HepG2 (cell line): ENCODE results near the gene TSPAN11. TPM values are rescaled to one million over a fixed set of nuclear protein-coding genes. Genes with fewer than 3 reads are reported as not detected.

Experiments used
- ATAC-seq: fragments of 200-7000 bp; cut with Tn5 transposase; 3 replicates; pipeline ENCODE4 v1.9.1; 2020; ENCODE audit warnings: mild to moderate bottlenecking, moderate library complexity
- Bru-seq: library from RNA; stranded (reverse); fragments of 400-500 nt; gene quantifications from one replicate; lab custom pipeline; 2021; lab: Mats Ljungman, UMichigan
- BruChase-seq, 2 experiments: library from RNA; stranded (reverse); fragments of 400-500 nt; gene quantifications; one replicate each; lab custom pipeline; 2021; lab: Mats Ljungman, UMichigan
- BruUV-seq: library from RNA; stranded (reverse); fragments of 400-500 nt; replicated peaks from 2 replicates; lab custom pipeline; 2021; lab: Mats Ljungman, UMichigan
- CTCF ChIA-PET: fragments of 300-600 bp; formaldehyde crosslinking; extraction: SDS; loops from one replicate; lab custom pipeline; 2021; ENCODE audit warnings: low total read pairs, inconsistent platforms, low intra/inter-chr PET ratio; lab: Yijun Ruan, JAX
- POLR2A ChIA-PET: fragments of 350-600 bp; sonication (Branson Sonifier 250); formaldehyde crosslinking; loops from one replicate; lab custom pipeline; 2020; ENCODE audit warnings: antibody characterized with exemption, inconsistent platforms; lab: Yijun Ruan, JAX
- DNase-seq: peaks from one replicate; pipeline ENCODE4 v3.0.0-alpha.2; 2015; ENCODE audit warnings: low spot score
- FAIRE-seq: peaks from 3 replicates; lab custom pipeline; 2011; peaks lifted over from hg19 to GRCh38; lab: Jason Lieb, UNC
- H2AFZ ChIP-seq: one replicate; pipeline ENCODE4 v1.6.1; 2011; ENCODE audit warnings: low read length, inconsistent platforms
- H3K27ac ChIP-seq: fragments of 300-600 bp; 3 replicates; pipeline ENCODE4 v1.8.0; 2011; ENCODE audit warnings: mixed run types, mild to moderate bottlenecking, mixed read lengths, low read length, inconsistent platforms; ENCODE audit not compliant: insufficient read depth; ENCODE audit errors: extremely low read length
- H3K27me3 ChIP-seq, 2 experiments: fragments of 200-600 bp in 1 of 2; 2 replicates in 1 of 2; 3 replicates in 1 of 2; pipeline versions ENCODE4 v1.6.0 to v1.8.0; 2011; ENCODE audit warnings: low read length in 2 of 2, mild to moderate bottlenecking in 2 of 2, moderate library complexity in 2 of 2, inconsistent platforms in 1 of 2; ENCODE audit not compliant: insufficient read depth in 2 of 2, control insufficient read depth in 1 of 2
- H3K36me3 ChIP-seq, 2 experiments: fragments of 200-600 bp in 1 of 2; replicated peaks in 1 of 2; 2 replicates in 1 of 2; 3 replicates in 1 of 2; pipeline versions ENCODE4 v1.5.1 to v1.8.0; 2011; ENCODE audit warnings: low read length in 2 of 2, inconsistent platforms in 1 of 2; ENCODE audit not compliant: insufficient read depth in 2 of 2, control insufficient read depth in 1 of 2
- H3K4me1 ChIP-seq: 2 replicates; pipeline ENCODE4 v1.5.1; 2012; ENCODE audit warnings: low read length, inconsistent platforms; ENCODE audit not compliant: insufficient read depth
- H3K4me2 ChIP-seq: 2 replicates; pipeline ENCODE4 v1.6.0; 2011; ENCODE audit warnings: low read depth, low read length, inconsistent platforms
- H3K4me3 ChIP-seq, 3 experiments: fragments of 200-600 bp in 1 of 3; sonication (generic), shearing (Covaris generic) in 1 of 3; replicated peaks in 1 of 3; 2 replicates each; pipeline ENCODE4 v1.5.1; 2011 to 2016; ENCODE audit warnings: low read length in 3 of 3, inconsistent platforms in 2 of 3, low read depth in 2 of 3, mild to moderate bottlenecking in 2 of 3, control low read depth in 1 of 3, mixed read lengths in 1 of 3; ENCODE audit not compliant: insufficient read depth in 1 of 3
- H3K79me2 ChIP-seq: one replicate; pipeline ENCODE4 v1.6.1; 2011; ENCODE audit warnings: low read length, inconsistent platforms; ENCODE audit not compliant: insufficient read depth
- H3K9ac ChIP-seq: 2 replicates; pipeline ENCODE4 v1.6.0; 2011; ENCODE audit warnings: mild to moderate bottlenecking, low read depth, low read length, inconsistent platforms; ENCODE audit not compliant: insufficient read depth
- H3K9me3 ChIP-seq: 2 replicates; pipeline ENCODE4 v1.5.1; 2012; ENCODE audit warnings: mild to moderate bottlenecking, low read length
- H4K20me1 ChIP-seq: 2 replicates; pipeline ENCODE4 v1.6.0; 2011; ENCODE audit warnings: inconsistent platforms, mild to moderate bottlenecking, low read length, moderate library complexity; ENCODE audit not compliant: insufficient read depth
- DNMT1 ChIP-seq: sonication (generic); formaldehyde crosslinking; IDR thresholded peaks from 2 replicates; pipeline ENCODE4 v1.5.1; 2020; ENCODE audit warnings: mild to moderate bottlenecking, missing genetic modification reagents
- ETV5 ChIP-seq: IDR thresholded peaks from 2 replicates; pipeline ENCODE4 v1.6.1; 2018; ENCODE audit warnings: missing biosample characterization, missing genetic modification reagents, inconsistent platforms, borderline replicate concordance
- PHB2 ChIP-seq: fragments of 450-650 bp; IDR thresholded peaks from 2 replicates; pipeline ENCODE4 v1.6.1; 2018; ENCODE audit not compliant: partially characterized antibody
- ZBTB3 ChIP-seq: sonication (generic); formaldehyde crosslinking; IDR thresholded peaks from 2 replicates; pipeline ENCODE4 v1.4.0; 2020; ENCODE audit warnings: low read depth, mild to moderate bottlenecking, moderate library complexity, missing genetic modification reagents, borderline replicate concordance
- WGBS: methylation state at CpG from one replicate; pipeline ENCODE4 v1.1.6; 2017; ENCODE audit warnings: low lambda C conversion rate; 5-methylcytosine and 5-hydroxymethylcytosine counted together
- in situ Hi-C: cut with HindIII; loops from 2 replicates; pipeline ENCODE4 v1.10.0; 2017; ENCODE audit warnings: low pct_unique_long_range_greater_than_20kb; ENCODE audit not compliant: extremely low pct_ligation_motif_present
- intact Hi-C: fragments of 100-400 bp; cut with micrococcal nuclease; formaldehyde crosslinking; loops from one replicate; pipeline ENCODE4 v1.10.0; 2022; ENCODE audit not compliant: unreplicated experiment
- long read RNA-seq, 2 experiments: library from RNA in 1 of 2; library from polyadenylated mRNA in 1 of 2; stranded (forward) in 1 of 2; unstranded in 1 of 2; transcript quantifications; one replicate each; pipeline ENCODE4 v2.0.0, GENCODE V29; 2019 to 2022
- polyA minus RNA-seq, 3 experiments: library from RNA; depleted of rRNA, polyadenylated mRNA; stranded (reverse); fragments of >200 nt; gene quantifications; 2 replicates each; pipeline ENCODE4 v1.2.3, GENCODE V29; 2011; ENCODE audit warnings: low replicate concordance in 1 of 3
- polyA plus RNA-seq, 8 experiments: library from polyadenylated mRNA; depleted of rRNA in 3 of 8; stranded (reverse) in 7 of 8; unstranded in 1 of 8; fragments of >200 nt; fragmentation: Illumina TruSeq in 4 of 8; extraction: Trizol in 4 of 8; gene quantifications; 2 replicates each; pipeline versions ENCODE4 v1.2.1 to v1.2.3, GENCODE V29; 2011 to 2016; ENCODE audit warnings: low read depth in 4 of 8, missing spikeins in 1 of 8, mixed read lengths in 1 of 8; ENCODE audit not compliant: insufficient read depth in 1 of 8
- total RNA-seq, 5 experiments: library from RNA; depleted of rRNA; stranded (reverse); fragments of >200 nt; fragmentation: Illumina TruSeq; extraction: Trizol; gene quantifications; 2 replicates each; pipeline ENCODE4 v1.2.3, GENCODE V29; 2016; ENCODE audit warnings: low read depth in 1 of 5

Gene TSPAN11
- total RNA-seq (2016; rRNA removed; fragmentation: Illumina TruSeq; extraction: Trizol) (0.07 and 0.13 TPM in 2 replicates), polyA plus RNA-seq (2011; rRNA removed) (0.01 TPM in 2 replicates), polyA minus RNA-seq (2011; rRNA and poly(A)+ RNA removed; ENCODE audit: low replicate concordance) (not detected in 2 replicates), Bru-seq, nascent RNA (percentile 9 among the genes with signal in this experiment), BruChase-seq, experiment 1, labeled RNA remaining after a 6-hour chase (percentile 5 among the genes with signal in this experiment), BruChase-seq, experiment 2, labeled RNA remaining after a 2-hour chase (percentile 6 among the genes with signal in this experiment)
- total RNA-seq (2016; cell fraction: cytosol; rRNA removed; fragmentation: Illumina TruSeq; extraction: Trizol; ENCODE audit: low read depth) = not detected in 2 replicates
- total RNA-seq (2016; cell fraction: insoluble cytoplasmic fraction; rRNA removed; fragmentation: Illumina TruSeq; extraction: Trizol) = not detected in 2 replicates
- not detected in 2 replicates for total RNA-seq (2016; cell fraction: membrane; rRNA removed; fragmentation: Illumina TruSeq; extraction: Trizol)
- total RNA-seq (2016; cell fraction: nucleus; rRNA removed; fragmentation: Illumina TruSeq; extraction: Trizol) = not detected in 2 replicates
- 0.03 TPM in 2 replicates for polyA plus RNA-seq (2011; cell fraction: cytosol; rRNA removed)
- polyA plus RNA-seq (2011; cell fraction: nucleus; rRNA removed) = 0.03 and 0.07 TPM in 2 replicates
- 0.04 and 0.13 TPM in 2 replicates for polyA plus RNA-seq (2012)
- polyA plus RNA-seq (2016; cell fraction: cytosol; fragmentation: Illumina TruSeq; extraction: Trizol; ENCODE audit: low read depth) = 0.08 TPM in 1 of 2 replicates, not detected in the other
- not detected in 2 replicates for polyA plus RNA-seq (2016; cell fraction: insoluble cytoplasmic fraction; fragmentation: Illumina TruSeq; extraction: Trizol; ENCODE audit: low read depth)
- polyA plus RNA-seq (2016; cell fraction: membrane; fragmentation: Illumina TruSeq; extraction: Trizol; ENCODE audit: low read depth) = not detected in 2 replicates
- 0.42 TPM in 1 of 2 replicates, not detected in the other for polyA plus RNA-seq (2016; cell fraction: nucleus; fragmentation: Illumina TruSeq; extraction: Trizol; ENCODE audit: insufficient read depth, low read depth)
- polyA minus RNA-seq (2011; cell fraction: cytosol; rRNA and poly(A)+ RNA removed) = not detected in 2 replicates
- 0.13 TPM in 1 of 2 replicates, not detected in the other for polyA minus RNA-seq (2011; cell fraction: nucleus; rRNA and poly(A)+ RNA removed)
- long read RNA-seq, experiment 1 = 0 reads
- long read RNA-seq, experiment 2 = 0 reads

GRCh38 chr12:30926243-30927221 lies at the start of gene TSPAN11:
Gene TSPAN11 (plus strand): TSS chr12:30926748. CDS start chr12:30953992, 27,244 bp downstream.
- in situ Hi-C loops = no loop called here
- CTCF ChIA-PET = no interaction called here
- no peaks in the 10 kb centered on the region for H3K36me3 ChIP-seq
- H3K27ac ChIP-seq = no peak within 1 kb of the TSS
- H3K9ac ChIP-seq = no peak within 1 kb of the TSS
- DNase-seq (no peak), FAIRE-seq (no peak), ATAC-seq (peak; percentile 88)
- H3K4me3 ChIP-seq = peak within 1 kb of the TSS in 1 of 3 experiments; percentile 52; a peak in 2 of 6 replicates
- no TSS peak for BruUV-seq
- no peaks in the 10 kb centered on the region for H4K20me1 ChIP-seq
- peak within 1 kb of the TSS; percentile 43 for H3K4me2 ChIP-seq
- peaks cover 3 to 68% of the 10 kb centered on the region in 2 experiments for H3K27me3 ChIP-seq
- 52% methylated on average over 22 of the region's 78 CpGs for WGBS
- intact Hi-C loops = no loop called here
- no peaks in the 10 kb centered on the region for H3K4me1 ChIP-seq
- no peak within 1 kb of the TSS for H2AFZ ChIP-seq
- POLR2A ChIA-PET = no interaction called here
- TF ChIP-seq ZBTB3 (CRISPR knock-in tag) (no peak), ETV5 (CRISPR knock-in tag) (no peak), DNMT1 (CRISPR knock-in tag) (no peak), PHB2 (no peak)
- H3K9me3 ChIP-seq = no peaks in the 10 kb centered on the region
- H3K79me2 ChIP-seq = no peaks in the 10 kb centered on the region
